ENCODE data around the gene CD40. TPM values are rescaled to one million over a fixed set of nuclear protein-coding genes. Genes with fewer than 3 reads are reported as not detected.

The CD40 gene
- total RNA-seq, 1 donor from 2014 or later = 57.6 TPM

DNA sequence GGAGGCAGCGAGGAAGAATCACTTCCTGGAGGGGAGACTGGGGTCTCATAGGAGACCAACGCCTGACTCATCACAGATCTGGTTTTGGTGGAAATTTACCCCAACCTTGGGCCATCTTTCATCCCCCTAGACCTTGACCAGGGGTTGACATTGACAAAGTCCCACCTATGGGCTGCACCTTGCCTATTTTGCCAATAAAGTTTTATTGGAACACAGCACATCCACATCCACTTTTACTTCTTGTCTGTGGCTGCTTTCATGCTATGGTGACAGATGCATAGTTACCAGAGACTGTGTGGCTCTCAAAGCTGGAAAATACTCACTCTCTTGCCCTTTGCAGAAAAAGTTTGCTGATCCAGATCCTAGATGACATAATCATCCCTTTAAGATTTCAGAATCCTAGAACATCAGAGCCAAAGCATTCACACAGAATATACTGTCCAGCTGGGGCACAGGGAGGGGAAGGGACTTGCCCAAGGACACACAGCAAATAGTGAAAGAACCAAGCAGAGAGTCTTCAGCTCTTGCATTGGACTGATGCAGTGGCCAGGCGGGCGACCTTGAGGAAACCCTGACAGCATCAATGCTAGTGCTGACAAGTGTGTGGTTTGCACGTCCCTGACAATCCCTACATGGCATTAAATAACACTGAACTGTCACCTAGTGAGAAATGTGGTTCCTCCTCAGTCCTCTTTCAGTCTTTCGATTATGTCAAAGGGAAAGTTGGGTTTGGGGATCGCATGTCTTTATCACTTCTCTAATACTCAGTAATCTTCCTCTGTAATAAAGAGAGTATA lies 41.2 kb downstream of the CD40 start:
- Histone ChIP-seq H3K36me3 (ENCODE audit: control insufficient read depth, insufficient read depth, low read length) (no peaks in the 10 kb centered on the region), H3K27me3 (ENCODE audit: control insufficient read depth, insufficient read depth, low read length) (peaks cover 8% of the 10 kb centered on the region), H3K4me3 (ENCODE audit: low read depth, low read length) (no peak overlapping the region)
- TF ChIP-seq, protein P1, sequence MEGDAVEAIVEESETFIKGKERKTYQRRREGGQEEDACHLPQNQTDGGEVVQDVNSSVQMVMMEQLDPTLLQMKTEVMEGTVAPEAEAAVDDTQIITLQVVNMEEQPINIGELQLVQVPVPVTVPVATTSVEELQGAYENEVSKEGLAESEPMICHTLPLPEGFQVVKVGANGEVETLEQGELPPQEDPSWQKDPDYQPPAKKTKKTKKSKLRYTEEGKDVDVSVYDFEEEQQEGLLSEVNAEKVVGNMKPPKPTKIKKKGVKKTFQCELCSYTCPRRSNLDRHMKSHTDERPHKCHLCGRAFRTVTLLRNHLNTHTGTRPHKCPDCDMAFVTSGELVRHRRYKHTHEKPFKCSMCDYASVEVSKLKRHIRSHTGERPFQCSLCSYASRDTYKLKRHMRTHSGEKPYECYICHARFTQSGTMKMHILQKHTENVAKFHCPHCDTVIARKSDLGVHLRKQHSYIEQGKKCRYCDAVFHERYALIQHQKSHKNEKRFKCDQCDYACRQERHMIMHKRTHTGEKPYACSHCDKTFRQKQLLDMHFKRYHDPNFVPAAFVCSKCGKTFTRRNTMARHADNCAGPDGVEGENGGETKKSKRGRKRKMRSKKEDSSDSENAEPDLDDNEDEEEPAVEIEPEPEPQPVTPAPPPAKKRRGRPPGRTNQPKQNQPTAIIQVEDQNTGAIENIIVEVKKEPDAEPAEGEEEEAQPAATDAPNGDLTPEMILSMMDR (IDR thresholded peaks at IDR 0.05; ENCODE audit: insufficient read depth, low read length, poor library complexity, severe bottlenecking) = no peak
- no peak for DNase-seq (ENCODE audit: low read depth)

GRCh38 chr20:46160661-46161060 lies 42.5 kb downstream of the CD40 start:
- DNase-seq (ENCODE audit: low read depth) = no peak
- Histone ChIP-seq H3K36me3 (ENCODE audit: control insufficient read depth, insufficient read depth, low read length) (no peaks in the 10 kb centered on the region), H3K4me3 (ENCODE audit: low read depth, low read length) (no peak overlapping the region), H3K27me3 (ENCODE audit: control insufficient read depth, insufficient read depth, low read length) (peaks cover 11% of the 10 kb centered on the region)
- TF ChIP-seq, protein P1 (IDR thresholded peaks at IDR 0.05; ENCODE audit: insufficient read depth, low read length, poor library complexity, severe bottlenecking) = no peak

DNA sequence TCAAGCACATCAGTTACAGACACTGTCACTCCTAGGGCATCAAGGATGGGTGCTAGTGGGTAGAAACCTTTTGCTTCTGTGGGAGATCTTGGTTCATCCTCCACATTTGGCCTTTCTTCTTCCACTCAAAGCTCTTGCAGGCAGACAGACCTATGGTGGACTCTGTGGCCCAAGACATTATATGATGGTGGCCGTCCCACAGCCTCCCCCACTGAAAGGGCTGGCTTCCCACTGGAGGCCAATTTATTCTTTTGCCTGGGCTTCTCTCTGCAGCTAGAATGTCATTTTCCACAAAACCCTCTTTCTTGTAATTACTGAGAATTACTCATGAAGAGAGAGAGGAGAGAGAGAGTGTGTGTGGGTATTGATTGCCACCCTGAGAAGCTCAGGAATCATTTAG lies 43.8 kb downstream of the CD40 start:
- H3K4me3 ChIP-seq (ENCODE audit: low read depth, low read length) = no peak overlapping the region
- H3K27me3 ChIP-seq (ENCODE audit: control insufficient read depth, insufficient read depth, low read length) = peaks cover 11% of the 10 kb centered on the region
- no peaks in the 10 kb centered on the region for H3K36me3 ChIP-seq (ENCODE audit: control insufficient read depth, insufficient read depth, low read length)
- no peak for DNase-seq (ENCODE audit: low read depth)
- TF ChIP-seq, protein P1 (IDR thresholded peaks at IDR 0.05; ENCODE audit: insufficient read depth, low read length, poor library complexity, severe bottlenecking) = no peak

DNA sequence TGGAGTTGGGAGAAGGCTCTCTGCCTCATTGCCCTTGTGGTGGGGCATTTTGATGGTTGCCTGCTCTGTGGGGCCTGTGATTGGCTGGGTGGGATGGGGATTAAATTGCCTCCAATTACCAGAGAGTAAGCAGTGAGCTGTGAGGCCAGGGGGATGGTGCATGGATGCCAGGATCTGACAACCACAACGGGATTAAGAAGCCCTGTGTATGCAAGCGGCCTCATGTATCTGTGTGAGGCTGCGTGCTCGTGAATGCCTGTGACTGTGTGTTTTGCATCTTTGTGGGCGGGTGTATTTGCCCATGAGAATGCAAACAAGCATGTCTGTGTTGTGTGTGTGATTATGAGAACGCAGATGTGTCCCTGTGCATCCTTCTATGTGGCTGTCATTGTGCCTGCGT lies 46.1 kb downstream of the CD40 start:
- Histone ChIP-seq H3K27me3 (ENCODE audit: control insufficient read depth, insufficient read depth, low read length) (peaks cover 8% of the 10 kb centered on the region), H3K4me3 (ENCODE audit: low read depth, low read length) (no peak overlapping the region), H3K36me3 (ENCODE audit: control insufficient read depth, insufficient read depth, low read length) (no peaks in the 10 kb centered on the region)
- DNase-seq (ENCODE audit: low read depth) = no peak
- TF ChIP-seq, protein P1 (IDR thresholded peaks at IDR 0.05; ENCODE audit: insufficient read depth, low read length, poor library complexity, severe bottlenecking) = no peak

DNA sequence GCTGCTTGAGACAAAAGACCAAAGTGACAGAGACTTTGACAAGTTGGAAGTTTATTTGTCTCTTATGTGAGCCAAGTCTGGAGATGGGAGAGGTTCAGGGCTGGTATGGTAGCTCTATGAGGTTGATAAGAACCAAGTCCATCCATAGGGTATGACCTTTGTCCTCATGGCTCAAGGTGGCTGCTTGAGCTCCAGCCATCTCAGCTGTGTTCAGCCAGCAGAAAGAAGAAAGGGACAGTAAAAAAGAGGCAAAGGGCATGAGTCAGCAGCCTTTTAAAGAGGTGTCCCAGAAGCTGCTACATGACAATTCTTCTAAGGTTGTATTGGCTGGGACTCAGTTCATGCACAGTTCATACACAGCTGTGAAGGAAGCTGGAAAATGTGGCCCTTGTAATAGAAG lies 49.0 kb downstream of the CD40 start:
- TF ChIP-seq, protein P1 (IDR thresholded peaks at IDR 0.05; ENCODE audit: insufficient read depth, low read length, poor library complexity, severe bottlenecking) = no peak
- no peak for DNase-seq (ENCODE audit: low read depth)
- Histone ChIP-seq H3K4me3 (ENCODE audit: low read depth, low read length) (no peak overlapping the region), H3K36me3 (ENCODE audit: control insufficient read depth, insufficient read depth, low read length) (no peaks in the 10 kb centered on the region), H3K27me3 (ENCODE audit: control insufficient read depth, insufficient read depth, low read length) (peaks cover 14% of the 10 kb centered on the region)

DNA sequence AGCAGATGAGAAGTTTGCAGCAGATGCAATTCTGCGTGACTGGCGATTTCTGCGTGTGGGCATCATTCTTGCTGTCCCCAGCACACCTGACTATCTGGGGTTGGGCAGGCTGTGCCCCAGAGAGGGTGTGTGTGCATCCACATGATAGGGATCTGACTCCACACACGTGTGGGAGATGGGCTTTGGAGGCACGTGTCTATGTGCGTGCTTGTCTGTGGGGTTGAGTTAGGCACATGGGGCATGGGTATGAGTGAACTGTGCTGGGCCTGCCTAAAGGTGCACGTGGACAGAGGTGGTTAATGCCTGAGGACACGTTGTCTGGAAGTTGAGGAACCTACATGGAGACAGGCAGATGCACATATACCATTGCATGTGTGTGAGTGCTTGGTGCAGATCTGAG lies 50.3 kb downstream of the CD40 start:
- Histone ChIP-seq H3K4me3 (ENCODE audit: low read depth, low read length) (no peak overlapping the region), H3K36me3 (ENCODE audit: control insufficient read depth, insufficient read depth, low read length) (no peaks in the 10 kb centered on the region), H3K27me3 (ENCODE audit: control insufficient read depth, insufficient read depth, low read length) (peaks cover 21% of the 10 kb centered on the region)
- DNase-seq (ENCODE audit: low read depth) = no peak
- TF ChIP-seq, protein P1 (IDR thresholded peaks at IDR 0.05; ENCODE audit: insufficient read depth, low read length, poor library complexity, severe bottlenecking) = no peak
